Stomach (tissue), 9 donors: ENCODE measurements around the gene ZNF581. TPM values are rescaled to one million over a fixed set of nuclear protein-coding genes. Genes with fewer than 3 reads are reported as not detected.

ENCODE experiments used
- DNase-seq, 2 donors: peaks; one replicate each; pipeline versions ENCODE4 v3.0.0 to v3.0.0-alpha.2; 2013 to 2019
- H3K27ac ChIP-seq, 5 donors: fragments of 200-600 bp in 4 of 5; sonication (generic) in 4 of 5; one replicate each; pipeline ENCODE4 v1.5.1; 2013 to 2019; ENCODE audit warnings: mild to moderate bottlenecking in 1 of 5, moderate library complexity in 1 of 5
- H3K27me3 ChIP-seq, 3 donors: fragments of 200-600 bp; sonication (generic); one replicate each; pipeline ENCODE4 v1.5.1; 2017 to 2019; ENCODE audit warnings: mixed run types in 1 of 3
- H3K36me3 ChIP-seq, 4 donors: fragments of 200-600 bp; sonication (generic); 1 replicate in 3 of 4; 2 replicates in 1 of 4; pipeline ENCODE4 v1.5.1; 2016 to 2019
- H3K4me1 ChIP-seq, 4 donors: fragments of 200-600 bp; sonication (generic); one replicate each; pipeline ENCODE4 v1.5.1; 2016 to 2019
- H3K4me3 ChIP-seq, 4 donors: fragments of 200-600 bp; sonication (generic) in 3 of 4; one replicate each; pipeline ENCODE4 v1.5.1; 2016 to 2019; ENCODE audit warnings: mild to moderate bottlenecking in 1 of 4
- H3K9me3 ChIP-seq, 4 donors: fragments of 200-600 bp; sonication (generic); one replicate each; pipeline ENCODE4 v1.5.1; 2016 to 2019
- CTCF ChIP-seq, 7 experiments: fragments of 450-650 bp in 4 of 7; fragments of 200-600 bp in 3 of 7; sonication (generic) in 3 of 7; IDR thresholded peaks; one replicate each; pipeline ENCODE4 v1.5.1; 2016 to 2019; ENCODE audit warnings: antibody characterized with exemption in 7 of 7, control low read depth in 2 of 7, mild to moderate bottlenecking in 1 of 7
- EP300 ChIP-seq: sonication (generic); formaldehyde crosslinking; IDR thresholded peaks from one replicate; pipeline ENCODE4 v1.6.1; 2017; ENCODE audit warnings: antibody characterized with exemption
- POLR2A ChIP-seq, 4 donors: fragments of 450-650 bp; IDR thresholded peaks; one replicate each; pipeline ENCODE4 v1.6.1; 2016; ENCODE audit warnings: antibody characterized with exemption in 4 of 4, control low read depth in 2 of 4, mild to moderate bottlenecking in 1 of 4, moderate library complexity in 1 of 4
- POLR2AphosphoS5 ChIP-seq, 3 donors: sonication (generic); formaldehyde crosslinking; IDR thresholded peaks; one replicate each; pipeline ENCODE4 v1.6.1; 2016; ENCODE audit warnings: antibody characterized with exemption in 3 of 3
- WGBS, 5 donors: extraction: QIAGEN DNeasy Blood & Tissue Kit in 3 of 5; methylation state at CpG; one replicate each; pipeline versions ENCODE4 v1.1.5 to v1.1.7; 2013 to 2018; 5-methylcytosine and 5-hydroxymethylcytosine counted together
- intact Hi-C: fragments of 100-400 bp; cut with DNase I; formaldehyde crosslinking; loops from one replicate; pipeline ENCODE4 v1.15.1; 2023; ENCODE audit warnings: low total_unique reads
- polyA plus RNA-seq, 3 donors: library from polyadenylated mRNA; stranded (reverse); fragments of 200-250 nt; gene quantifications; one replicate each; pipeline ENCODE4 v1.2.3, GENCODE V29; 2013
- total RNA-seq, 5 donors: library from RNA; depleted of rRNA; stranded (reverse); fragments of >200 nt; gene quantifications; one replicate each; pipeline versions ENCODE4 v1.1.0 to v1.2.3, GENCODE V29; 2014 to 2016
- donor health status: healthy with polysubstance abuse.
- donor health status: Bipolar disorder and iron deficiency.
- donor health status: healthy.

The ZNF581 gene
- total and polyA plus RNA-seq, 8 donors: 2.2 to 27.8 (median 11.3) TPM

- peaks cover 46 to 75% (median 68%) of the 10 kb centered on the region in 4 donors for H3K36me3 ChIP-seq
- H3K4me3 ChIP-seq: peak overlapping the region in 3 of 4 donors; percentile 22 to 81 (median 70)
- no peaks in the 10 kb centered on the region for H3K9me3 ChIP-seq
- intact Hi-C loops: no loop called here
- H3K4me1 ChIP-seq: peaks cover 71 to 94% (median 88%) of the 10 kb centered on the region in 4 donors
- peak overlapping the region; percentile 67 to 95 (median 92) for H3K27ac ChIP-seq
- no peak for TF ChIP-seq EP300
- no peak for TF ChIP-seq CTCF (IDR thresholded peaks at IDR 0.05)
- TF ChIP-seq POLR2AphosphoS5 (IDR thresholded peaks at IDR 0.05): no peak
- no peak for TF ChIP-seq POLR2A (IDR thresholded peaks at IDR 0.05)
- peak; percentile 43 to 61 for DNase-seq
- H3K27me3 ChIP-seq: no peaks in the 10 kb centered on the region
- WGBS, 5 donors: 65 to 79% (median 75%) methylated on average over 14 to 21 of the region's 21 CpGs
Observed at GRCh38 chr19:55678121-55678671, 34.7 kb downstream of the ZNF581 start.

GRCh38 chr19:55679343-55680257 lies 36.2 kb downstream of the ZNF581 start:
- Histone ChIP-seq H3K4me1 (peaks cover 68 to 93% (median 86%) of the 10 kb centered on the region in 4 donors), H3K4me3 (peak overlapping the region in 1 of 4 donors; percentile 81), H3K9me3 (no peaks in the 10 kb centered on the region), H3K27ac (peak overlapping the region; percentile 20 to 94 (median 57)), H3K27me3 (no peaks in the 10 kb centered on the region), H3K36me3 (peaks cover 42 to 74% (median 68%) of the 10 kb centered on the region in 4 donors)
- no peak for TF ChIP-seq CTCF (IDR thresholded peaks at IDR 0.05)
- no peak for TF ChIP-seq EP300
- TF ChIP-seq POLR2A (IDR thresholded peaks at IDR 0.05): no peak
- no peak for TF ChIP-seq POLR2AphosphoS5 (IDR thresholded peaks at IDR 0.05)
- intact Hi-C loops: no loop called here
- no peak for DNase-seq
- 63 to 80% (median 68%) methylated on average over 13 to 24 of the region's 24 CpGs for WGBS, 5 donors

- intact Hi-C loops: no loop called here
- Histone ChIP-seq H3K27ac (peak overlapping the region in 4 of 5 donors; percentile 6 to 94 (median 70)), H3K9me3 (no peaks in the 10 kb centered on the region), H3K4me1 (peaks cover 75 to 99% (median 93%) of the 10 kb centered on the region in 4 donors), H3K36me3 (peaks cover 45 to 83% (median 78%) of the 10 kb centered on the region in 4 donors), H3K27me3 (no peaks in the 10 kb centered on the region), H3K4me3 (no peak overlapping the region)
- no peak for TF ChIP-seq CTCF (IDR thresholded peaks at IDR 0.05)
- no peak for TF ChIP-seq EP300
- no peak for TF ChIP-seq POLR2AphosphoS5 (IDR thresholded peaks at IDR 0.05)
- TF ChIP-seq POLR2A (IDR thresholded peaks at IDR 0.05): no peak
- DNase-seq: no peak
- WGBS, 5 donors: 81 to 94% (median 85%) methylated on average over 12 to 20 of the region's 20 CpGs
Observed at GRCh38 chr19:55680339-55681130, 37.1 kb downstream of the ZNF581 start.
